OCI-LY7 (cell line): ENCODE measurements around the gene SPATA13. TPM values are rescaled to one million over a fixed set of nuclear protein-coding genes. Genes with fewer than 3 reads are reported as not detected.
"Not testable (repeated sequence)": the region's sequence is repeated elsewhere in the genome, so short reads cannot be mapped to it uniquely, and the experiment has no call there.

Experiments
- BruUV-seq: library from RNA; stranded (reverse); fragments of 400-500 nt; replicated peaks from 2 replicates; lab custom pipeline; 2021; lab: Mats Ljungman, UMichigan
- CTCF ChIA-PET: fragments of 300-600 bp; sonication (Branson Sonifier 250); formaldehyde crosslinking; loops from one replicate; lab custom pipeline; 2022; ENCODE audit warnings: antibody characterized with exemption; ENCODE audit not compliant: unreplicated experiment; lab: Charles Lee
- POLR2A ChIA-PET: fragments of 300-600 bp; sonication (Branson Sonifier 250); formaldehyde crosslinking; loops from one replicate; lab custom pipeline; 2022; ENCODE audit warnings: antibody characterized with exemption; lab: Charles Lee
- DNase-seq: peaks from one replicate; pipeline ENCODE4 v3.0.0-alpha.2; 2015; ENCODE audit warnings: low spot score
- H2AFZ ChIP-seq: fragments of 200-600 bp; sonication (generic), shearing (Covaris generic); 2 replicates; pipeline ENCODE4 v1.6.1; 2014; ENCODE audit warnings: mild to moderate bottlenecking, antibody characterized with exemption, low read length, moderate library complexity
- H3K27ac ChIP-seq: fragments of 200-600 bp; sonication (generic); 2 replicates; pipeline ENCODE4 v1.5.1; 2014; ENCODE audit warnings: mixed run types, low read depth, mild to moderate bottlenecking, moderate library complexity, low read length, inconsistent platforms; ENCODE audit not compliant: poor library complexity, severe bottlenecking
- H3K36me3 ChIP-seq: fragments of 200-600 bp; sonication (generic); 2 replicates; pipeline ENCODE4 v1.6.1; 2014; ENCODE audit warnings: mild to moderate bottlenecking, antibody characterized with exemption, low read length, moderate library complexity, mixed read lengths; ENCODE audit not compliant: insufficient read depth
- H3K4me1 ChIP-seq: fragments of 200-600 bp; sonication (generic); 2 replicates; pipeline ENCODE4 v1.5.1; 2014; ENCODE audit warnings: mild to moderate bottlenecking, low read length; ENCODE audit not compliant: insufficient read depth, poor library complexity, severe bottlenecking
- H3K4me2 ChIP-seq: fragments of 200-600 bp; sonication (generic); 2 replicates; pipeline ENCODE4 v1.6.1; 2014; ENCODE audit warnings: mild to moderate bottlenecking, low read length
- H3K4me3 ChIP-seq: fragments of 200-600 bp; sonication (generic); 2 replicates; pipeline ENCODE4 v1.5.1; 2014; ENCODE audit warnings: mild to moderate bottlenecking, low read depth, low read length; ENCODE audit not compliant: poor library complexity, severe bottlenecking
- H3K79me2 ChIP-seq: fragments of 200-600 bp; sonication (generic); 2 replicates; pipeline ENCODE4 v1.6.1; 2016; ENCODE audit warnings: low read depth, mild to moderate bottlenecking, low read length, moderate library complexity, mixed read lengths; ENCODE audit not compliant: insufficient read depth
- H3K9me2 ChIP-seq: fragments of 200-600 bp; sonication (generic); 2 replicates; pipeline ENCODE4 v1.6.1; 2016; ENCODE audit warnings: mild to moderate bottlenecking, low read length, mixed read lengths; ENCODE audit not compliant: insufficient read depth
- H3K9me3 ChIP-seq: fragments of 200-600 bp; sonication (generic); 2 replicates; pipeline ENCODE4 v1.6.1; 2014; ENCODE audit warnings: mild to moderate bottlenecking, mixed run types, low read length, mixed read lengths
- H4K20me1 ChIP-seq: fragments of 200-600 bp; sonication (generic); 2 replicates; pipeline ENCODE4 v1.6.1; 2014; ENCODE audit warnings: mild to moderate bottlenecking, antibody characterized with exemption, low read length, moderate library complexity, mixed read lengths; ENCODE audit not compliant: insufficient read depth
- EZH2phosphoT487 ChIP-seq: fragments of 200-600 bp; sonication (generic); IDR thresholded peaks from 2 replicates; pipeline ENCODE4 v1.6.1; 2018; ENCODE audit warnings: low read depth, borderline replicate concordance, mild to moderate bottlenecking, mixed run types, antibody characterized with exemption, low read length, moderate library complexity, mixed read lengths
- intact Hi-C: fragments of 100-400 bp; cut with micrococcal nuclease; formaldehyde crosslinking; loops from one replicate; pipeline ENCODE4 v1.10.0; 2022; ENCODE audit not compliant: unreplicated experiment
- total RNA-seq, 2 experiments: library from RNA; depleted of rRNA in 1 of 2; stranded (reverse); fragments of >200 nt in 1 of 2; shearing (Covaris generic) in 1 of 2; gene quantifications; 2 replicates each; pipeline ENCODE4 v1.2.3, GENCODE V29; 2014 to 2022
- TF ChIP-seq, protein P1 (sequence below): fragments of 200-600 bp; sonication (generic); conservative IDR thresholded peaks from 2 replicates; pipeline ENCODE4 v1.5.1; 2014; ENCODE audit warnings: mild to moderate bottlenecking, antibody characterized with exemption, low read length, moderate library complexity, mixed read lengths

The SPATA13 gene
- total RNA-seq, 2 experiments from 2014 or later: 3.8 to 32.4 TPM

DNA sequence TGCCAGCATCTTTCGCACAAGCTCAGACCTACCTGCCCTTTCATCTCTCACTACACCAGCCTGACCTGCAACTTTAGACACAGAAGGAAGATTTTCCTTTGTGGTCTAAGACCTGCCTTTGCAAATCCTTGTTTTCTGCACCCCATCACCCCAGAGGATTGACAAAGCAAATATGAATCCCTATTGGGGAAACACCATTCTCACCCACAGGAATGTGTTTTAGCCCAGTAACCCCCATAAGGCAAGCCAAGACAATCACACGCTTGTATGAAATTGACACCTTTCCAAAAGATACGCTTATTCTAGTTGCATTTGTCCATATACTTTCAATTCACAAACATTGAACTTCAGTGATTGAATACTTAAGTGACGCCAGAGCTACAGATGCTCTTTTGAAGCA, 55.7 kb downstream of the SPATA13 start:
- Histone ChIP-seq H3K4me2 (peak overlapping the region; percentile 73; the same call in 1 of the 2 replicates), H3K4me3 (no peak overlapping the region), H4K20me1 (peaks cover 4% of the 10 kb centered on the region; the same call in 1 of the 2 replicates), H2AFZ (no peak overlapping the region), H3K36me3 (no peaks in the 10 kb centered on the region), H3K79me2 (no peaks in the 10 kb centered on the region), H3K9me2 (no peaks in the 10 kb centered on the region), H3K9me3 (no peaks in the 10 kb centered on the region), H3K4me1 (peaks cover 59% of the 10 kb centered on the region), H3K27ac (peak overlapping the region; percentile 67)
- CTCF ChIA-PET: interaction anchor here (0.9 to 1.7 kb wide), 3 partner anchors 13 to 56 kb away, joined by 4 to 7 read pairs (median 6); partner anchors contain the start of gene SPATA13
- DNase-seq: no peak
- TF ChIP-seq, protein P1, sequence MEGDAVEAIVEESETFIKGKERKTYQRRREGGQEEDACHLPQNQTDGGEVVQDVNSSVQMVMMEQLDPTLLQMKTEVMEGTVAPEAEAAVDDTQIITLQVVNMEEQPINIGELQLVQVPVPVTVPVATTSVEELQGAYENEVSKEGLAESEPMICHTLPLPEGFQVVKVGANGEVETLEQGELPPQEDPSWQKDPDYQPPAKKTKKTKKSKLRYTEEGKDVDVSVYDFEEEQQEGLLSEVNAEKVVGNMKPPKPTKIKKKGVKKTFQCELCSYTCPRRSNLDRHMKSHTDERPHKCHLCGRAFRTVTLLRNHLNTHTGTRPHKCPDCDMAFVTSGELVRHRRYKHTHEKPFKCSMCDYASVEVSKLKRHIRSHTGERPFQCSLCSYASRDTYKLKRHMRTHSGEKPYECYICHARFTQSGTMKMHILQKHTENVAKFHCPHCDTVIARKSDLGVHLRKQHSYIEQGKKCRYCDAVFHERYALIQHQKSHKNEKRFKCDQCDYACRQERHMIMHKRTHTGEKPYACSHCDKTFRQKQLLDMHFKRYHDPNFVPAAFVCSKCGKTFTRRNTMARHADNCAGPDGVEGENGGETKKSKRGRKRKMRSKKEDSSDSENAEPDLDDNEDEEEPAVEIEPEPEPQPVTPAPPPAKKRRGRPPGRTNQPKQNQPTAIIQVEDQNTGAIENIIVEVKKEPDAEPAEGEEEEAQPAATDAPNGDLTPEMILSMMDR: no peak
- no peak for TF ChIP-seq EZH2phosphoT487
- intact Hi-C loops: loop anchor here (10.0 kb wide), 1 partner anchor 331 kb away; the partner anchor contains the start of gene MIPEP
- POLR2A ChIA-PET: interaction anchor here (1.4 to 8.7 kb wide), 5 partner anchors 13 to 155 kb away, joined by 6 to 116 read pairs (median 11); partner anchors contain the start of gene SPATA13
- BruUV-seq: no TSS peak

DNA sequence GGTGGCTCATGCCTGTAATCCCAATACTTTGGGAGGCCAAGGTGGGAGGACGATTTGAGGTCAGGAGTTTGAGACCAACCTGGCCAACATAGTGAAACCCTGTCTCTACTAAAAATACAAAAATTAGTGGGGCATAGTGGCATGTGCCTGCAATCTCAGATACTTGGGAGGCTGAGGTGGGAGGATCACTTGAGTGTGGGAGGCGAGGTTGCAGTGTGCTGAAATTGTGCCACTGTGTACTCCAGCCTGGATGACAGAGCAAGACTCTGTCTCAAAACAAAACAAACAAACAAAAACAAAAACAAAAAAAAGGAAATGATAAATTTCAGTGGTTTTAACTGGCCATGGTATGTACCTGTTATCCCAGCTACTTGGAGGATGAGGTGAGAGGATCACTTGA, 56.3 kb downstream of the SPATA13 start:
- not testable (repeated sequence) for H2AFZ ChIP-seq, H3K27ac ChIP-seq, H3K79me2 ChIP-seq, BruUV-seq, H3K9me2 ChIP-seq, H3K4me3 ChIP-seq, H3K9me3 ChIP-seq, H3K36me3 ChIP-seq, DNase-seq, H4K20me1 ChIP-seq
- ChIA-PET CTCF (interaction anchor here (0.7 kb wide), 1 partner anchor 14 kb away, joined by 3 read pairs; no protein-coding TSS in a partner anchor), POLR2A (interaction anchor here (1.0 to 8.7 kb wide), 3 partner anchors 14 to 37 kb away, joined by 3 to 116 read pairs (median 3); no protein-coding TSS in a partner anchor)
- intact Hi-C loops: loop anchor here (10.0 kb wide), 1 partner anchor 332 kb away; the partner anchor contains the start of gene MIPEP
- Histone ChIP-seq H3K4me2 (peak overlapping the region; percentile 42; the same call in 1 of the 2 replicates), H3K4me1 (peaks cover 59% of the 10 kb centered on the region)

DNA sequence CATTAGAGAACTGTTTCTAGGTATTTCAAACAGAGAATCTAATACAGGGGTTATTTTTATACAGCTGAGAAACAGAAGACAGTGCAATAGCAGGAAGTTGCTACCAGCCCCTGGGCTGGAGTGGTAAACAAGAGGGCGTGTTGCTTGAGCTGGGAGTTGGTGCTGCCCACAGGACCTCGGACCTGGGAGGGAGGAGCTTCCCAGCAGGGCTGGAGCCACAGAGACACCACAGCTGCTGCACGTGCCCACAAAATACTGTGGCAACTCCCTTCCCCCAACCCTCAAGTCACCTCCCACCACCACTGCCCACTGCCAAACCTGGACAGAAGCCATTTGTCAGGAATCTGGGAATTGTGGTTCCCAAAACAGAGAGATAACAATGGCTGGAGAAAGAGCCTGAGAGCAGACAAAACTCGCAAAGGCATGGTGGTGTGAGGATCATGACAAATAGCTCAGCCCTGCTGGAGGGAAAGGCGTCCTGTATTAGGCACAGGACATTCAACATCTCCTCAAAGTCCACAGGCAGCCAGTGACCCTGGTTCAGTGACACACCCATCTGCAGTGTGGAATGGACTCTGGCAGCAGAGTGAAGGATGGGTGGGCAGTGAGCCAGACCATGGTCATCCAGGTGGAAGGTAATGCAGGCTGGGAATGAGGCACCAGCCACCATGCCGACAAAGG, 57.2 kb downstream of the SPATA13 start:
- Histone ChIP-seq H3K9me3 (no peaks in the 10 kb centered on the region), H3K4me3 (no peak overlapping the region), H3K27ac (peak overlapping the region; percentile 29), H3K79me2 (no peaks in the 10 kb centered on the region), H3K4me2 (peak overlapping the region; percentile 42), H3K9me2 (no peaks in the 10 kb centered on the region), H3K4me1 (peaks cover 55% of the 10 kb centered on the region), H4K20me1 (peaks cover 4% of the 10 kb centered on the region; the same call in 1 of the 2 replicates), H3K36me3 (no peaks in the 10 kb centered on the region), H2AFZ (no peak overlapping the region)
- DNase-seq: peak; percentile 40
- TF ChIP-seq EZH2phosphoT487: no peak
- TF ChIP-seq, protein P1: no peak
- intact Hi-C loops: loop anchor here (10.0 kb wide), 1 partner anchor 333 kb away; the partner anchor contains the start of gene MIPEP
- ChIA-PET POLR2A (interaction anchor here (0.7 to 8.7 kb wide), 9 partner anchors 9 to 164 kb away, joined by 3 to 116 read pairs (median 3); partner anchors contain the start of gene SPATA13), CTCF (interaction anchor here (0.7 to 1.6 kb wide), 3 partner anchors 15 to 164 kb away, joined by 3 to 14 read pairs (median 3); partner anchors contain the start of gene SPATA13)
- BruUV-seq: no TSS peak
